ENCODE data around the gene SLC25A13.

SLC25A13 gene

GRCh38 chr7:96202102-96202501 lies 119.8 kb downstream of the SLC25A13 start:
- DNase-seq (ENCODE audit: low read depth) = no peak

GRCh38 chr7:96200740-96201139 lies 121.2 kb downstream of the SLC25A13 start:
- no peak for DNase-seq (ENCODE audit: low read depth)

GRCh38 chr7:96199421-96199820 lies 122.5 kb downstream of the SLC25A13 start:
- DNase-seq (ENCODE audit: low read depth) = no peak

GRCh38 chr7:96198047-96198636 lies 123.8 kb downstream of the SLC25A13 start:
- no peak for DNase-seq (ENCODE audit: low read depth)

- DNase-seq (ENCODE audit: low read depth) = no peak
Measured at GRCh38 chr7:96196676-96197075, 125.2 kb downstream of the SLC25A13 start.

- no peak for DNase-seq (ENCODE audit: low read depth)
Measured at GRCh38 chr7:96189129-96189820, 132.6 kb downstream of the SLC25A13 start.

GRCh38 chr7:96188591-96188991 lies 133.3 kb downstream of the SLC25A13 start:
- no peak for DNase-seq (ENCODE audit: low read depth)

GRCh38 chr7:96188174-96188581 lies 133.7 kb downstream of the SLC25A13 start:
- DNase-seq (ENCODE audit: low read depth) = no peak

GRCh38 chr7:96187735-96188134 lies 134.2 kb downstream of the SLC25A13 start:
- DNase-seq (ENCODE audit: low read depth) = no peak

- no peak for DNase-seq (ENCODE audit: low read depth)
Measured at GRCh38 chr7:96184783-96185182, 137.1 kb downstream of the SLC25A13 start.

GRCh38 chr7:96183163-96183670 lies 138.7 kb downstream of the SLC25A13 start:
- no peak for DNase-seq (ENCODE audit: low read depth)

- no peak for DNase-seq (ENCODE audit: low read depth)
Measured at GRCh38 chr7:96182424-96183158, 139.3 kb downstream of the SLC25A13 start.

GRCh38 chr7:96181174-96181573 lies 140.7 kb downstream of the SLC25A13 start:
- DNase-seq (ENCODE audit: low read depth) = no peak

GRCh38 chr7:96179837-96180236 lies 142.1 kb downstream of the SLC25A13 start:
- no peak for DNase-seq (ENCODE audit: low read depth)

GRCh38 chr7:96179341-96179740 lies 142.6 kb downstream of the SLC25A13 start:
- no peak for DNase-seq (ENCODE audit: low read depth)

GRCh38 chr7:96178581-96178980 lies 143.3 kb downstream of the SLC25A13 start:
- DNase-seq (ENCODE audit: low read depth) = no peak

GRCh38 chr7:96177353-96177752 lies 144.5 kb downstream of the SLC25A13 start:
- no peak for DNase-seq (ENCODE audit: low read depth)

GRCh38 chr7:96174812-96175211 lies 147.1 kb downstream of the SLC25A13 start:
- no peak for DNase-seq (ENCODE audit: low read depth)

GRCh38 chr7:96173781-96174180 lies 148.1 kb downstream of the SLC25A13 start:
- DNase-seq (ENCODE audit: low read depth) = no peak

GRCh38 chr7:96169439-96169838 lies 152.5 kb downstream of the SLC25A13 start:
- no peak for DNase-seq (ENCODE audit: low read depth)

- DNase-seq (ENCODE audit: low read depth) = no peak
Measured at GRCh38 chr7:96167424-96167823, 154.5 kb downstream of the SLC25A13 start.

GRCh38 chr7:96161897-96162296 lies 160.0 kb downstream of the SLC25A13 start:
- DNase-seq (ENCODE audit: low read depth) = no peak

GRCh38 chr7:96157856-96158255 lies 164.0 kb downstream of the SLC25A13 start:
- no peak for DNase-seq (ENCODE audit: low read depth)
